Measurements from ENCODE around the gene SLC6A13.

GRCh38 chr12:243381-243780 is 19.3 kb downstream of the SLC6A13 start:
- TF ChIP-seq CTCF (IDR thresholded peaks at IDR 0.05) (no peak), POLR2A (IDR thresholded peaks at IDR 0.05) (no peak)

Data from uterus (tissue), 2 donors.